Fibroblast of pulmonary artery (primary cell): ENCODE data around the gene EBNA1BP2.
A peak's percentile ranks its signal among the peaks of the same experiment; 100 is the strongest.

Experiments
- DNase-seq: peaks from one replicate; pipeline ENCODE4 v3.0.0-alpha.2; 2010; ENCODE audit warnings: low read depth
- H3K4me3 ChIP-seq: replicated peaks from 2 replicates; pipeline ENCODE4 v1.5.1; 2011; ENCODE audit warnings: low read depth, mild to moderate bottlenecking, control low read depth, low read length, moderate library complexity
- TF ChIP-seq, protein P1 (sequence below): IDR thresholded peaks from 2 replicates; pipeline ENCODE4 v1.5.1; 2011; ENCODE audit warnings: mild to moderate bottlenecking, control low read depth, low read length, inconsistent platforms; ENCODE audit errors: missing control alignments

EBNA1BP2 gene

GRCh38 chr1:43172527-43172972 is 460 bp upstream of the EBNA1BP2 start:
- peak; percentile 92 for DNase-seq

GRCh38 chr1:43171312-43171875 is 696 bp downstream of the EBNA1BP2 start:
- TF ChIP-seq, protein P1, sequence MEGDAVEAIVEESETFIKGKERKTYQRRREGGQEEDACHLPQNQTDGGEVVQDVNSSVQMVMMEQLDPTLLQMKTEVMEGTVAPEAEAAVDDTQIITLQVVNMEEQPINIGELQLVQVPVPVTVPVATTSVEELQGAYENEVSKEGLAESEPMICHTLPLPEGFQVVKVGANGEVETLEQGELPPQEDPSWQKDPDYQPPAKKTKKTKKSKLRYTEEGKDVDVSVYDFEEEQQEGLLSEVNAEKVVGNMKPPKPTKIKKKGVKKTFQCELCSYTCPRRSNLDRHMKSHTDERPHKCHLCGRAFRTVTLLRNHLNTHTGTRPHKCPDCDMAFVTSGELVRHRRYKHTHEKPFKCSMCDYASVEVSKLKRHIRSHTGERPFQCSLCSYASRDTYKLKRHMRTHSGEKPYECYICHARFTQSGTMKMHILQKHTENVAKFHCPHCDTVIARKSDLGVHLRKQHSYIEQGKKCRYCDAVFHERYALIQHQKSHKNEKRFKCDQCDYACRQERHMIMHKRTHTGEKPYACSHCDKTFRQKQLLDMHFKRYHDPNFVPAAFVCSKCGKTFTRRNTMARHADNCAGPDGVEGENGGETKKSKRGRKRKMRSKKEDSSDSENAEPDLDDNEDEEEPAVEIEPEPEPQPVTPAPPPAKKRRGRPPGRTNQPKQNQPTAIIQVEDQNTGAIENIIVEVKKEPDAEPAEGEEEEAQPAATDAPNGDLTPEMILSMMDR, result no peak
- H3K4me3 ChIP-seq, result peak overlapping the region; percentile 96
- peak; percentile 8 for DNase-seq

More at GRCh38 chr1:43172527-43172972, 460 bp upstream of the EBNA1BP2 start:
- TF ChIP-seq, protein P1, result no peak
- H3K4me3 ChIP-seq, result peak overlapping the region; percentile 96

DNA sequence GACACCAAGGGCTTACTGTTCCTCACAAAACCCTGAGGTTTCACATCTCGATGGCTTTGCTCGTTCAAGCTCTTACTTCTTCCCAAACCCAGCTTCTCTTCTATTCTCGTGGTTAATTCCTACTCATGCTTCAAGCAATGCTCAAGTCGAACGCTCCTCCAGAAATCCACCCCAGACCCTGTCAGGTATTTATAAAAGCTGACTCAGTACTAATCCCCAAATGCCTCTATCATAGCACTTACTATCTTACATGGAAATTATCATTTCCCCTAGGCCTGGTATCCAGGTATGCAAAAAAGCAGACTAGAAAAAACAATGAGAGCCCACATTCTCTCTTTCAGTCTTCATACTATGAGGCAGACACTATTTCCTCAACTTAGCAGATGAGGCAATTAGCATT is 6.3 kb downstream of the EBNA1BP2 start:
- TF ChIP-seq, protein P1, result no peak
- no peak overlapping the region for H3K4me3 ChIP-seq
- DNase-seq, result no peak

- DNase-seq, result no peak
- no peak overlapping the region for H3K4me3 ChIP-seq
- TF ChIP-seq, protein P1, result no peak
These were observed 6.9 kb downstream of the EBNA1BP2 start for GRCh38 chr1:43165162-43165561.

DNA sequence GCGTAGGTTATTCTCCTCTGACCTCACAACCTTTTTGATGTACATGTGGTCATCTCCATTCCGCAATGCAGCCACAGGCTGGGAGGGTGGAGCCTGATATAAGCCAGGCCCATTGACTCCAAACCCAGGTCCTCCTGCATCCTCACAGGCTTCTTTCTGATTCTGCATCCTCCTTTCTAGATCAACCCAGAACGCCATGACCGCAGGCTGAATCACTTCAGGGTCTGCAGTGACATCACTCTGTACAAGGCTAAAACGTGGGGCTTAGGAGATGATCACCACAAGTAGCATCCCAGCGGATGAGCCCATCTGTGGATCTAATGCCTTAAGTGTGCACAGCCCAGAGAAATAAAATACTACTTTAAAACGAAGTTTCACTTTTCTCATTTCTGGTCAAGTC is 16.1 kb downstream of the EBNA1BP2 start:
- TF ChIP-seq, protein P1, result no peak
- H3K4me3 ChIP-seq, result no peak overlapping the region
- no peak for DNase-seq

DNA sequence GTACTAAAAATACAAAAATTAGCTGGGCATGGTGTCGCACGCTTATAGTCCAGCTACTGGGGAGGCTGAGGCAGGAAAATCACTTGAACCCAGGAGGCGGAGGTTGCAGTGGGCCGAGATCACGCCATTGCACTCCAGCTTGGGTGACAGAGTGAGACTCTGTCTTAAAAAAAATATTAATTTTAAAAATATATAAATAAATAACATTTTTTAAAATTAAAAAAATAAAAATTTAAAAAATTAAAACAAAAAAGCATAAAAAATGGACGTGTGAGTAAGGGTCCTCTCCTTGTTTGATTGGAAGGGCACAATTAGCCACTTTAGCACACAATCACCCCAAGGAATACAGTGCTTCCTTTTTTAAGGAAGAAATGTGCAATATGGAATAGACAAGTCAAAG is 18.6 kb downstream of the EBNA1BP2 start:
- TF ChIP-seq, protein P1, result no peak
- H3K4me3 ChIP-seq, result no peak overlapping the region
- DNase-seq, result no peak

GRCh38 chr1:43152866-43153265 is 19.2 kb downstream of the EBNA1BP2 start:
- H3K4me3 ChIP-seq, result no peak overlapping the region
- no peak for DNase-seq
- TF ChIP-seq, protein P1, result no peak
